ENCODE measurements around the gene ZNF804B. TPM values are rescaled to one million over a fixed set of nuclear protein-coding genes. Genes with fewer than 3 reads are reported as not detected.

ZNF804B gene
- total RNA-seq, 6 experiments from 2014 or later = not detected

DNA sequence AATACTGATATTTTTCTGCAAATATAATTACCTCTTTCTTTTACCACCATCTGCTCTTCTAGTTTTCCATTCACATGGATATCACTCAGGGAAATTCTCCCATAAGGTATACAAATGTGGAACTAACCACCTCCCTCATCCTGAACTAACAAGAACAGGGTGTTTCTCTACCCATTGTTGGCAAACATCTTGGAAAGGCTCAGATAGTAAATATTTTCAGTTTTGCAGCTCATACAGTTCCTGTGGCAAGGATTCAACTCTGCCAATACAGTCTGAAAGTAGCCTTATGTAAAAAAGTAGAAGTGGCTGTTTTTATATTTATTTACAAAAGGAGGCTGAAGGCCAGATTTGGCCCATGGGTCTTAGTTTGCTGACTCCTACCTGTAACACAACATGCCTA lies 549.0 kb downstream of the ZNF804B start:
- DNase-seq = no peak
- H3K36me3 ChIP-seq = no peaks in the 10 kb centered on the region
- H3K4me3 ChIP-seq = no peak overlapping the region
- no peaks in the 10 kb centered on the region for H3K9me3 ChIP-seq
- no peak for TF ChIP-seq POLR2A (IDR thresholded peaks at IDR 0.05)
- TF ChIP-seq, protein P1, sequence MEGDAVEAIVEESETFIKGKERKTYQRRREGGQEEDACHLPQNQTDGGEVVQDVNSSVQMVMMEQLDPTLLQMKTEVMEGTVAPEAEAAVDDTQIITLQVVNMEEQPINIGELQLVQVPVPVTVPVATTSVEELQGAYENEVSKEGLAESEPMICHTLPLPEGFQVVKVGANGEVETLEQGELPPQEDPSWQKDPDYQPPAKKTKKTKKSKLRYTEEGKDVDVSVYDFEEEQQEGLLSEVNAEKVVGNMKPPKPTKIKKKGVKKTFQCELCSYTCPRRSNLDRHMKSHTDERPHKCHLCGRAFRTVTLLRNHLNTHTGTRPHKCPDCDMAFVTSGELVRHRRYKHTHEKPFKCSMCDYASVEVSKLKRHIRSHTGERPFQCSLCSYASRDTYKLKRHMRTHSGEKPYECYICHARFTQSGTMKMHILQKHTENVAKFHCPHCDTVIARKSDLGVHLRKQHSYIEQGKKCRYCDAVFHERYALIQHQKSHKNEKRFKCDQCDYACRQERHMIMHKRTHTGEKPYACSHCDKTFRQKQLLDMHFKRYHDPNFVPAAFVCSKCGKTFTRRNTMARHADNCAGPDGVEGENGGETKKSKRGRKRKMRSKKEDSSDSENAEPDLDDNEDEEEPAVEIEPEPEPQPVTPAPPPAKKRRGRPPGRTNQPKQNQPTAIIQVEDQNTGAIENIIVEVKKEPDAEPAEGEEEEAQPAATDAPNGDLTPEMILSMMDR (IDR thresholded peaks at IDR 0.05) = no peak
- intact Hi-C loops (cut with DNase I) = no loop called here
- H3K27me3 ChIP-seq = no peaks in the 10 kb centered on the region
- no peak for ATAC-seq
- no peak overlapping the region for H3K27ac ChIP-seq
- H3K4me1 ChIP-seq = no peaks in the 10 kb centered on the region

DNA sequence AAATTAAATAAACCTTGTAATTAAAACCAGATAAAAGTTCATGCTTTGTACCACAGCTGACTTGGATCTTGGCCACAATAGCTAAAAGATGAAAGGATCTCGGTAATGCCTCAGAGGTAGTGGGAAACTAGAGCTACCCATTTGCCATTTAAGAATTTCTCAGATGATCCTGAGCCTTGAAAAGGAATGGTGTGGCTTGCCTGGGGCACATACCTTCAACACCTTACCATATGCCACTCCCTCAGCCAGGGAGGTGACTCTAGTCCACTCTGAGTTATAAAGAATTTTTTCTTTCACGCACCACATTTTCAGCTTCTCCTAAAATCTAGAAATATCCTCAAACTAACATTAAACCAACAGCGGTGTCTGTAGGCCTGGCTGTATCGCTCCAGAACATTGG lies 552.4 kb downstream of the ZNF804B start:
- no peaks in the 10 kb centered on the region for H3K36me3 ChIP-seq
- ATAC-seq (no peak), DNase-seq (no peak)
- 75% methylated on average over 4 of the region's 4 CpGs for WGBS (ENCODE audit: insufficient coverage, low coverage, low lambda C conversion rate, missing lambda C conversion rate)
- no peaks in the 10 kb centered on the region for H3K9me3 ChIP-seq
- H3K4me3 ChIP-seq = no peak overlapping the region
- no peaks in the 10 kb centered on the region for H3K4me1 ChIP-seq
- intact Hi-C loops (cut with DNase I) = no loop called here
- TF ChIP-seq, protein P1 (IDR thresholded peaks at IDR 0.05) = no peak
- TF ChIP-seq POLR2A (IDR thresholded peaks at IDR 0.05) = no peak
- no peak overlapping the region for H3K27ac ChIP-seq
- no peaks in the 10 kb centered on the region for H3K27me3 ChIP-seq

DNA sequence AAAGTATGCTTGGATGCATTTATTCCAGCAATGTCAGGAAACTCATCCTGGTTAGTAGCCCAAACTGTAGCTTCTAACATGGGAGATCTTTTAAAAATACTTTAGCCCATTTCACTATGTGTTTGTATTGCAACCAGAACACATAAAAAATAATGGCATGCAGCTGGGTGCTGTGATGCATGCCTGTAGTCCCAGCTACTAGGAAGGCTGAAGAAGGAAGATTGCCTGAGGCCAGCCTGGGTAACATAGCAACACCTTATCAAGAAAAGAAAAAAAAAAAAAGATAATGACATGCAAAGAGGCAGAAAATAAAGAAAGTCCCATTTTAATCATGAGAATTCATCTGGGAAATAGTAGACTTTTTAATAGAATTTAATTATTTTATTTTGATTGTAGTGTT lies 553.1 kb downstream of the ZNF804B start:
- intact Hi-C loops (cut with DNase I) = no loop called here
- Histone ChIP-seq H3K4me3 (no peak overlapping the region), H3K27ac (no peak overlapping the region), H3K9me3 (no peaks in the 10 kb centered on the region), H3K27me3 (no peaks in the 10 kb centered on the region), H3K36me3 (no peaks in the 10 kb centered on the region), H3K4me1 (no peaks in the 10 kb centered on the region)
- ATAC-seq = no peak
- TF ChIP-seq POLR2A (IDR thresholded peaks at IDR 0.05) = no peak
- TF ChIP-seq, protein P1 (IDR thresholded peaks at IDR 0.05) = no peak
- DNase-seq = no peak

DNA sequence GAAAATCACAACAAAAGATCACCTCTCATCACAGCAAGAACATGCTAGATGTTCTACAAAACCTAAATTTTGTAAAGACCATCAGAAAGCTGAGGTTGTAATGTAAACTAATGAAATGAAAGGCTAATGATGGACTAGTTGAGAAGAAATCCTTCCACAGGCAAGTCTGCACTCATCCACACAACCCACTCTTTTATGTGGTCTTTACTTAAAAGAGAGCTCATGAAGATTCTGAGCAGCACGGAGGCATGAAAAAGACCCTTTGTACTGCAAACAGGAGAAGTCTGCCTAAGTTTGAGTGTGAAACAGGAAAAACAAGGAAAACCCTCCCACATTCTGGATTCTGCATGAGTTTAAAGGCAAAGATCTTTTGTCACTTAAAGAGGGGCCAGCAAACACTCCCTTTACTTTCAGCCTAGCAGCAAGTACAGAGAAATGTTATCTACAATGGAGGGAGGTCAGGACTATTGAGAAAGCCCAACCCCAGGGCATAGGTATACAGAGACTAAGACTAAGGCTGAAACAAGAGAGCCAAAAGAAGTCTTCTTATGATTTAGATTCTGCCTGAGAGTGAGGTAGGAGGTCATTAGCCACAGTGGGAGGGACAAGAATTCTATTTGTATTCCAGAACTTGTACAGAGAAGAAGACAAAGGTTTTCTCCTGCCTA lies 557.2 kb downstream of the ZNF804B start:
- WGBS (ENCODE audit: insufficient coverage, low coverage, low lambda C conversion rate, missing lambda C conversion rate) = 36% methylated on average over 1 of the region's 1 CpG
- no peak for ATAC-seq

More for the DNA sequence above, 557.2 kb downstream of the ZNF804B start:
- TF ChIP-seq, protein P1 (IDR thresholded peaks at IDR 0.05) = no peak
- TF ChIP-seq POLR2A (IDR thresholded peaks at IDR 0.05) = no peak
- H3K4me3 ChIP-seq = no peak overlapping the region
- DNase-seq = no peak
- intact Hi-C loops (cut with DNase I) = no loop called here
- no peaks in the 10 kb centered on the region for H3K4me1 ChIP-seq
- no peak overlapping the region for H3K27ac ChIP-seq
- no peaks in the 10 kb centered on the region for H3K9me3 ChIP-seq
- H3K36me3 ChIP-seq = no peaks in the 10 kb centered on the region
- no peaks in the 10 kb centered on the region for H3K27me3 ChIP-seq

Measured in right lobe of liver (tissue), 6 donors.